K562 (cell line): ENCODE measurements around the gene PAQR4. TPM values are rescaled to one million over a fixed set of nuclear protein-coding genes. Genes with fewer than 3 reads are reported as not detected.

ENCODE experiments used
- BRCA1 ChIP-seq, 2 experiments: fragments of 450-650 bp in 1 of 2; sonication (generic) in 1 of 2; formaldehyde crosslinking in 1 of 2; IDR thresholded peaks; 2 replicates each; pipeline versions ENCODE4 v1.5.0 to v1.6.1; 2017 to 2020; ENCODE audit warnings: mild to moderate bottlenecking in 1 of 2, missing genetic modification reagents in 1 of 2
- E2F6 ChIP-seq, 2 experiments: IDR thresholded peaks; 2 replicates each; pipeline ENCODE4 v1.6.1; 2011; ENCODE audit warnings: borderline replicate concordance in 1 of 2, control low read depth in 1 of 2, low read depth in 1 of 2, low read length in 1 of 2, mild to moderate bottlenecking in 1 of 2, mixed read lengths in 1 of 2, moderate library complexity in 1 of 2; ENCODE audit not compliant: insufficient read depth in 1 of 2, insufficient read length in 1 of 2, poor library complexity in 1 of 2, severe bottlenecking in 1 of 2; ENCODE audit errors: extremely low read depth in 1 of 2
- EHMT2 ChIP-seq: fragments of 450-650 bp; IDR thresholded peaks from 2 replicates; pipeline ENCODE4 v1.6.1; 2018; ENCODE audit warnings: antibody characterized with exemption
- EWSR1 ChIP-seq: fragments of 450-650 bp; IDR thresholded peaks from 2 replicates; pipeline ENCODE4 v1.6.1; 2018; ENCODE audit warnings: borderline replicate concordance, mild to moderate bottlenecking, low read depth, moderate library complexity; ENCODE audit not compliant: partially characterized antibody
- FOSL1 ChIP-seq: fragments of 200-800 bp; sonication (Bioruptor generic); conservative IDR thresholded peaks from 2 replicates; pipeline ENCODE4 v1.6.1; 2016; ENCODE audit warnings: missing genetic modification characterization, missing compliant biosample characterization
- FOXA3 ChIP-seq, 2 experiments: fragments of 450-650 bp in 1 of 2; sonication (generic) in 1 of 2; formaldehyde crosslinking; IDR thresholded peaks in 1 of 2; conservative IDR thresholded peaks in 1 of 2; 2 replicates each; pipeline versions ENCODE4 v1.4.0 to v1.8.0; 2020 to 2022; ENCODE audit warnings: mild to moderate bottlenecking in 2 of 2, missing genetic modification reagents in 1 of 2
- FOXP1 ChIP-seq: sonication (generic); formaldehyde crosslinking; IDR thresholded peaks from 2 replicates; pipeline ENCODE4 v1.8.0; 2022; ENCODE audit warnings: mild to moderate bottlenecking, missing genetic modification reagents
- HMG20A ChIP-seq: fragments of 450-650 bp; formaldehyde crosslinking; conservative IDR thresholded peaks from 2 replicates; pipeline ENCODE4 v1.4.0; 2020; ENCODE audit warnings: mild to moderate bottlenecking, mixed read lengths
- KAT8 ChIP-seq: fragments of 450-650 bp; IDR thresholded peaks from 2 replicates; pipeline ENCODE4 v1.6.1; 2016; ENCODE audit warnings: low read depth, mild to moderate bottlenecking
- KLF13 ChIP-seq: fragments of 450-650 bp; IDR thresholded peaks from 2 replicates; pipeline ENCODE4 v1.6.1; 2016; ENCODE audit warnings: missing genetic modification characterization, low read depth, mild to moderate bottlenecking, missing compliant biosample characterization, moderate library complexity, borderline replicate concordance
- MAZ ChIP-seq, 2 experiments: fragments of 450-650 bp in 1 of 2; sonication (generic) in 1 of 2; formaldehyde crosslinking; IDR thresholded peaks in 1 of 2; conservative IDR thresholded peaks in 1 of 2; 2 replicates each; pipeline versions ENCODE4 v1.4.0 to v1.5.0; 2020; ENCODE audit warnings: mild to moderate bottlenecking in 1 of 2, missing genetic modification reagents in 1 of 2
- MCM3 ChIP-seq: fragments of 450-650 bp; IDR thresholded peaks from 2 replicates; pipeline ENCODE4 v1.6.1; 2016
- MEF2A ChIP-seq: IDR thresholded peaks from 2 replicates; pipeline ENCODE4 v1.6.1; 2011; ENCODE audit warnings: low read depth, mild to moderate bottlenecking, low read length, moderate library complexity; ENCODE audit not compliant: control insufficient read depth
- NONO ChIP-seq, 2 experiments: fragments of 200-400 bp in 1 of 2; fragments of 450-650 bp in 1 of 2; formaldehyde crosslinking in 1 of 2; IDR thresholded peaks; 2 replicates each; pipeline ENCODE4 v1.6.1; 2017; ENCODE audit warnings: low read depth in 2 of 2, mild to moderate bottlenecking in 2 of 2, moderate library complexity in 2 of 2, low read length in 1 of 2
- PCBP1 ChIP-seq: fragments of 200-400 bp; formaldehyde crosslinking; IDR thresholded peaks from 2 replicates; pipeline ENCODE4 v1.6.1; 2018; ENCODE audit warnings: mild to moderate bottlenecking, low read depth, low read length; ENCODE audit not compliant: poor library complexity, severe bottlenecking
- POLR2AphosphoS5 ChIP-seq: IDR thresholded peaks from 2 replicates; pipeline ENCODE4 v1.6.1; 2011; ENCODE audit warnings: mild to moderate bottlenecking, low read depth, low read length, moderate library complexity; ENCODE audit not compliant: control insufficient read depth, insufficient read depth
- SMARCC2 ChIP-seq: fragments of 450-650 bp; IDR thresholded peaks from 2 replicates; pipeline ENCODE4 v1.6.1; 2017; ENCODE audit warnings: antibody characterized with exemption, moderate library complexity, mild to moderate bottlenecking, low read depth
- SRSF9 ChIP-seq: fragments of 200-400 bp; formaldehyde crosslinking; IDR thresholded peaks from 2 replicates; pipeline ENCODE4 v1.6.1; 2017; ENCODE audit warnings: low read depth, low read length, borderline replicate concordance
- TCF7L2 ChIP-seq: fragments of 150-350 bp; IDR thresholded peaks from 2 replicates; pipeline ENCODE4 v1.6.1; 2016; ENCODE audit warnings: low read depth, mild to moderate bottlenecking, low read length, moderate library complexity
- TCFL5 ChIP-seq: fragments of 250-450 bp; sonication (Bioruptor Pico); conservative IDR thresholded peaks from 2 replicates; pipeline ENCODE4 v1.6.1; 2021; ENCODE audit warnings: mild to moderate bottlenecking, moderate library complexity, matching md5 sums
- UBTF ChIP-seq, 2 experiments: IDR thresholded peaks; 2 replicates each; pipeline ENCODE4 v1.6.1; 2012; ENCODE audit warnings: improper control_type of control experiment in 2 of 2, low read depth in 2 of 2, low read length in 2 of 2, borderline replicate concordance in 1 of 2
- ZBTB26 ChIP-seq: fragments of 450-650 bp; formaldehyde crosslinking; IDR thresholded peaks from 2 replicates; pipeline ENCODE4 v1.4.0; 2022; ENCODE audit warnings: missing genetic modification characterization
- ZNF124 ChIP-seq: sonication (generic); formaldehyde crosslinking; IDR thresholded peaks from 2 replicates; pipeline ENCODE4 v1.8.1; 2022; ENCODE audit warnings: missing genetic modification reagents
- ZNF146 ChIP-seq: IDR thresholded peaks from one replicate; pipeline ENCODE4 v1.6.1; 2018; ENCODE audit warnings: missing compliant biosample characterization; ENCODE audit not compliant: unreplicated experiment
- polyA plus RNA-seq, 8 experiments: library from polyadenylated mRNA; depleted of rRNA in 4 of 8; stranded (reverse) in 5 of 8; unstranded in 3 of 8; fragments of >200 nt; fragmentation: Nextera tagmentation in 2 of 8; fragmentation: Illumina TruSeq in 1 of 8; extraction: Ambion mirVana in 2 of 8; extraction: Trizol in 1 of 8; gene quantifications; 2 replicates each; pipeline versions ENCODE4 v1.2.1 to v1.2.3, GENCODE V29; 2011 to 2014; ENCODE audit warnings: inconsistent platforms in 1 of 8, missing spikeins in 1 of 8
- total RNA-seq, 7 experiments: library from RNA; depleted of rRNA in 6 of 7; stranded (reverse); fragments of >200 nt in 6 of 7; fragmentation: Illumina TruSeq in 2 of 7; extraction: Trizol in 2 of 7; gene quantifications; 2 replicates each; pipeline versions ENCODE4 v1.2.1 to v1.2.3, GENCODE V29; 2011 to 2021; ENCODE audit warnings: low replicate concordance in 1 of 7

PAQR4 gene
- total and polyA plus RNA-seq, 9 of the 15 experiments (the other 6 are each of a cell fraction or from before 2014, with no cell fraction given), result 0.62 to 40.4 (median 19.5) TPM

GRCh38 chr16:3020247-3020603 is 51.1 kb downstream of the PAQR4 start, which contains the start of gene TNFRSF12A (continued):
- no peak for TF ChIP-seq ZNF124
- no peak for TF ChIP-seq MEF2A
- TF ChIP-seq KLF13 (tag), result no peak
- TF ChIP-seq POLR2AphosphoS5, result peak; percentile 81
- no peak for TF ChIP-seq EWSR1
- TF ChIP-seq BRCA1 (IDR thresholded peaks at IDR 0.05), result no peak
- no peak for TF ChIP-seq BRCA1 (CRISPR knock-in tag; IDR thresholded peaks at IDR 0.05)
- TF ChIP-seq PCBP1, result peak; percentile 74
- peak; percentile 37 to 85; a peak in 2 of 4 replicates for TF ChIP-seq UBTF (IDR thresholded peaks at IDR 0.05; ENCODE audit: borderline replicate concordance in 1 of 2, low read depth in 2 of 2, low read length in 2 of 2)
- no peak for TF ChIP-seq KAT8
- TF ChIP-seq SMARCC2, result no peak
- peak in 1 of 2 experiments; percentile 19; a peak in 1 of 4 replicates for TF ChIP-seq MAZ (CRISPR knock-in tag; conservative IDR thresholded peaks at IDR 0.05 in 1 of 2, IDR thresholded peaks at IDR 0.05 in 1 of 2)
- no peak for TF ChIP-seq SRSF9
- peak in 1 of 2 experiments; percentile 48 for TF ChIP-seq E2F6 (IDR thresholded peaks at IDR 0.05; ENCODE audit: borderline replicate concordance in 1 of 2, extremely low read depth in 1 of 2, insufficient read depth in 1 of 2, insufficient read length in 1 of 2, low read depth in 1 of 2, low read length in 1 of 2, poor library complexity in 1 of 2, severe bottlenecking in 1 of 2)
- no peak for TF ChIP-seq TCFL5 (CRISPR knock-in tag)
- TF ChIP-seq FOXA3 (CRISPR knock-in tag; conservative IDR thresholded peaks at IDR 0.05 in 1 of 2, IDR thresholded peaks at IDR 0.05 in 1 of 2), result no peak
- TF ChIP-seq ZBTB26 (CRISPR knock-in tag), result no peak
- TF ChIP-seq EHMT2, result no peak
- no peak for TF ChIP-seq MCM3
- TF ChIP-seq FOSL1 (tag), result no peak
- TF ChIP-seq TCF7L2, result no peak
- TF ChIP-seq FOXP1, result no peak
- TF ChIP-seq ZNF146 (CRISPR knock-in tag), result peak; percentile 23
- no peak for TF ChIP-seq HMG20A (CRISPR knock-in tag)
- peak in 1 of 2 experiments; percentile 85; a peak in 2 of 4 replicates for TF ChIP-seq NONO (IDR thresholded peaks at IDR 0.05; ENCODE audit: low read depth in 2 of 2, low read length in 1 of 2)
